Panc1 (cell line): ENCODE measurements around the gene DOCK4. TPM values are rescaled to one million over a fixed set of nuclear protein-coding genes. Genes with fewer than 3 reads are reported as not detected.

Experiments
- ATAC-seq: fragments of 200-7000 bp; cut with Tn5 transposase; 2 replicates; pipeline ENCODE4 v1.9.1; 2020; ENCODE audit warnings: mild to moderate bottlenecking, moderate library complexity
- BruUV-seq: library from RNA; stranded (reverse); fragments of 400-500 nt; replicated peaks from 2 replicates; lab custom pipeline; 2021; lab: Mats Ljungman, UMichigan
- CTCF ChIA-PET: fragments of 300-600 bp; sonication (Branson Sonifier 250); formaldehyde crosslinking; loops from one replicate; lab custom pipeline; 2022; ENCODE audit warnings: antibody characterized with exemption; lab: Charles Lee
- POLR2A ChIA-PET: fragments of 300-600 bp; sonication (Branson Sonifier 250); formaldehyde crosslinking; loops from one replicate; lab custom pipeline; 2022; ENCODE audit warnings: antibody characterized with exemption; lab: Charles Lee
- DNase-seq: peaks from one replicate; pipeline ENCODE4 v3.0.0-alpha.2; 2010; ENCODE audit warnings: low read depth, low spot score
- H3K27ac ChIP-seq: 2 replicates; pipeline ENCODE4 v1.5.1; 2011; ENCODE audit warnings: mild to moderate bottlenecking, low read length, inconsistent platforms
- H3K27me3 ChIP-seq: fragments of 200-500 bp; sonication (Bioruptor generic); 2 replicates; pipeline ENCODE4 v1.6.0; 2014; ENCODE audit warnings: low read length, inconsistent platforms; ENCODE audit not compliant: control insufficient read depth, insufficient read depth
- H3K36me3 ChIP-seq: fragments of 200-500 bp; sonication (Bioruptor generic); 2 replicates; pipeline ENCODE4 v1.5.1; 2014; ENCODE audit warnings: inconsistent platforms, mild to moderate bottlenecking, low read length, moderate library complexity; ENCODE audit not compliant: control insufficient read depth, insufficient read depth
- H3K4me1 ChIP-seq: 2 replicates; pipeline ENCODE4 v1.5.1; 2011; ENCODE audit warnings: inconsistent platforms, mild to moderate bottlenecking, low read length, moderate library complexity; ENCODE audit not compliant: control insufficient read depth, insufficient read depth
- H3K4me3 ChIP-seq, 2 experiments: 2 replicates each; pipeline ENCODE4 v1.5.1; 2011 to 2012; ENCODE audit warnings: low read depth in 2 of 2, low read length in 2 of 2, mild to moderate bottlenecking in 2 of 2, inconsistent platforms in 1 of 2, moderate library complexity in 1 of 2
- H3K9me3 ChIP-seq: fragments of 200-500 bp; sonication (Bioruptor generic); 2 replicates; pipeline ENCODE4 v1.5.1; 2014; ENCODE audit warnings: low read depth, mild to moderate bottlenecking, inconsistent platforms, low read length, moderate library complexity; ENCODE audit not compliant: control insufficient read depth, insufficient read depth
- POLR2AphosphoS5 ChIP-seq: IDR thresholded peaks from 2 replicates; pipeline ENCODE4 v1.6.1; 2012; ENCODE audit warnings: mild to moderate bottlenecking, low read depth, low read length, moderate library complexity
- SIN3A ChIP-seq: IDR thresholded peaks from 2 replicates; pipeline ENCODE4 v1.6.1; 2012; ENCODE audit warnings: low read depth, mild to moderate bottlenecking, low read length, moderate library complexity, borderline replicate concordance; ENCODE audit not compliant: insufficient read depth
- TCF7L2 ChIP-seq: IDR thresholded peaks from 2 replicates; pipeline ENCODE4 v1.6.1; 2011; ENCODE audit warnings: mild to moderate bottlenecking, low read depth, low read length, inconsistent platforms
- in situ Hi-C: cut with HindIII; loops from 2 replicates; pipeline ENCODE4 v1.10.0; 2016; ENCODE audit warnings: low sequenced_read_pairs, low pct_unique_long_range_greater_than_20kb
- intact Hi-C: fragments of 100-400 bp; cut with micrococcal nuclease; formaldehyde crosslinking; loops from one replicate; pipeline ENCODE4 v1.10.0; 2022; ENCODE audit not compliant: unreplicated experiment
- total RNA-seq: library from RNA; stranded (reverse); gene quantifications from one replicate; pipeline ENCODE4 v1.2.1, GENCODE V29; 2021; ENCODE audit not compliant: unreplicated experiment
- TF ChIP-seq, protein P1 (sequence below), 2 experiments: IDR thresholded peaks; 2 replicates each; pipeline ENCODE4 v1.6.1; 2011 to 2012; ENCODE audit warnings: low read depth in 2 of 2, control low read depth in 1 of 2, low read length in 1 of 2, mild to moderate bottlenecking in 1 of 2, moderate library complexity in 1 of 2; ENCODE audit not compliant: insufficient read depth in 1 of 2
- TF ChIP-seq, protein P2 (sequence below): fragments of 450-650 bp; IDR thresholded peaks from 2 replicates; pipeline ENCODE4 v1.5.1; 2017; ENCODE audit warnings: mild to moderate bottlenecking

Gene DOCK4
- total RNA-seq, 1 experiment from 2014 or later, result 10.8 TPM

DNA sequence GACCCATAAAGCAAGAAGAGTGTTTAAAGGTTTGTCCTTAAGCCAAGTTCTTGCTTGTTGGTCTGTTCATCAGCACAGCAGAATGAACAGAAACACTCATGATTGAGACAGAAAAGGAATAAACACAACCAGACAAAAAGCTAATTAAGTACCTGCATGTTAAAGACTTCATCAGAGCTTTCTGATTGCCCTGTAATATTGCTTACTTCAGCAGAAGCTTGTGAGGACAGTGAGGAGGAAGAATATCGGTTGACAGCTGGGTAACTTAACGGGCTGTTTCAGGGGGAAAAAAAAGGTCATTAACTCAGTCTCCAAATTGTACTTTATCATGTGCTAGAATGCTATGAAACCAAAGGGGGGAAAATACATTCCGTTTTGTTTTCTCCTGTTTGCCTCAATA lies 465.3 kb downstream of the DOCK4 start:
- CTCF ChIA-PET, result interaction anchor here (0.7 kb wide), 2 partner anchors 232 to 1244 kb away, joined by 3 read pairs; no protein-coding TSS in a partner anchor

DNA sequence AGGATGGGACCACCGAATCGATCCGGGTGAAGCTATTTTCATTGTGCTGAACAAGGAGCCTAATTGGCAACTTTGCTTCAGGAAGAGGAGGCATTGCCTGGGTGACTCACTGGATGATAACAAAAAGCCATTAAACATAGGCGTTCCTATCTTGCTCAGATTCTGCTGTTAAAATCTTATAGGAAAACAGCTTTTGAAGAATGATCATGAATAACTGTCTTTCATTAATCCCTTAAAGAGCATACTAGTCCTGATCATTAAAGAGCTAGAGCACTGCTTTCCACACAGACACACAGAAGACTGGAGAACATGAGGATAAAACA lies 469.7 kb downstream of the DOCK4 start:
- BruUV-seq, result no TSS peak
- Histone ChIP-seq H3K4me1 (no peaks in the 10 kb centered on the region), H3K36me3 (no peaks in the 10 kb centered on the region), H3K27me3 (no peaks in the 10 kb centered on the region), H3K27ac (no peak overlapping the region), H3K9me3 (no peaks in the 10 kb centered on the region), H3K4me3 (no peak overlapping the region)
- TF ChIP-seq POLR2AphosphoS5, result no peak
- TF ChIP-seq, protein P1, sequence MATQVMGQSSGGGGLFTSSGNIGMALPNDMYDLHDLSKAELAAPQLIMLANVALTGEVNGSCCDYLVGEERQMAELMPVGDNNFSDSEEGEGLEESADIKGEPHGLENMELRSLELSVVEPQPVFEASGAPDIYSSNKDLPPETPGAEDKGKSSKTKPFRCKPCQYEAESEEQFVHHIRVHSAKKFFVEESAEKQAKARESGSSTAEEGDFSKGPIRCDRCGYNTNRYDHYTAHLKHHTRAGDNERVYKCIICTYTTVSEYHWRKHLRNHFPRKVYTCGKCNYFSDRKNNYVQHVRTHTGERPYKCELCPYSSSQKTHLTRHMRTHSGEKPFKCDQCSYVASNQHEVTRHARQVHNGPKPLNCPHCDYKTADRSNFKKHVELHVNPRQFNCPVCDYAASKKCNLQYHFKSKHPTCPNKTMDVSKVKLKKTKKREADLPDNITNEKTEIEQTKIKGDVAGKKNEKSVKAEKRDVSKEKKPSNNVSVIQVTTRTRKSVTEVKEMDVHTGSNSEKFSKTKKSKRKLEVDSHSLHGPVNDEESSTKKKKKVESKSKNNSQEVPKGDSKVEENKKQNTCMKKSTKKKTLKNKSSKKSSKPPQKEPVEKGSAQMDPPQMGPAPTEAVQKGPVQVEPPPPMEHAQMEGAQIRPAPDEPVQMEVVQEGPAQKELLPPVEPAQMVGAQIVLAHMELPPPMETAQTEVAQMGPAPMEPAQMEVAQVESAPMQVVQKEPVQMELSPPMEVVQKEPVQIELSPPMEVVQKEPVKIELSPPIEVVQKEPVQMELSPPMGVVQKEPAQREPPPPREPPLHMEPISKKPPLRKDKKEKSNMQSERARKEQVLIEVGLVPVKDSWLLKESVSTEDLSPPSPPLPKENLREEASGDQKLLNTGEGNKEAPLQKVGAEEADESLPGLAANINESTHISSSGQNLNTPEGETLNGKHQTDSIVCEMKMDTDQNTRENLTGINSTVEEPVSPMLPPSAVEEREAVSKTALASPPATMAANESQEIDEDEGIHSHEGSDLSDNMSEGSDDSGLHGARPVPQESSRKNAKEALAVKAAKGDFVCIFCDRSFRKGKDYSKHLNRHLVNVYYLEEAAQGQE (IDR thresholded peaks at IDR 0.05; ENCODE audit: insufficient read depth in 1 of 2, low read depth in 2 of 2, low read length in 1 of 2), result no peak
- no peak for TF ChIP-seq TCF7L2
- ATAC-seq (no peak), DNase-seq (no peak)
- in situ Hi-C loops, result no loop called here
- intact Hi-C loops, result loop anchor here (5.0 to 10.0 kb wide), 4 partner anchors 249 to 1892 kb away; partner anchors contain the start of gene LRRN3
- CTCF ChIA-PET, result no interaction called here
- POLR2A ChIA-PET, result no interaction called here

More for the DNA sequence above, 465.3 kb downstream of the DOCK4 start:
- no peak for DNase-seq
- H3K27ac ChIP-seq, result no peak overlapping the region
- H3K4me1 ChIP-seq, result no peaks in the 10 kb centered on the region
- H3K36me3 ChIP-seq, result no peaks in the 10 kb centered on the region
- TF ChIP-seq, protein P2, sequence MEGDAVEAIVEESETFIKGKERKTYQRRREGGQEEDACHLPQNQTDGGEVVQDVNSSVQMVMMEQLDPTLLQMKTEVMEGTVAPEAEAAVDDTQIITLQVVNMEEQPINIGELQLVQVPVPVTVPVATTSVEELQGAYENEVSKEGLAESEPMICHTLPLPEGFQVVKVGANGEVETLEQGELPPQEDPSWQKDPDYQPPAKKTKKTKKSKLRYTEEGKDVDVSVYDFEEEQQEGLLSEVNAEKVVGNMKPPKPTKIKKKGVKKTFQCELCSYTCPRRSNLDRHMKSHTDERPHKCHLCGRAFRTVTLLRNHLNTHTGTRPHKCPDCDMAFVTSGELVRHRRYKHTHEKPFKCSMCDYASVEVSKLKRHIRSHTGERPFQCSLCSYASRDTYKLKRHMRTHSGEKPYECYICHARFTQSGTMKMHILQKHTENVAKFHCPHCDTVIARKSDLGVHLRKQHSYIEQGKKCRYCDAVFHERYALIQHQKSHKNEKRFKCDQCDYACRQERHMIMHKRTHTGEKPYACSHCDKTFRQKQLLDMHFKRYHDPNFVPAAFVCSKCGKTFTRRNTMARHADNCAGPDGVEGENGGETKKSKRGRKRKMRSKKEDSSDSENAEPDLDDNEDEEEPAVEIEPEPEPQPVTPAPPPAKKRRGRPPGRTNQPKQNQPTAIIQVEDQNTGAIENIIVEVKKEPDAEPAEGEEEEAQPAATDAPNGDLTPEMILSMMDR, result no peak
- TF ChIP-seq POLR2AphosphoS5 (no peak), TCF7L2 (no peak), SIN3A (no peak)
- TF ChIP-seq, protein P1 (IDR thresholded peaks at IDR 0.05; ENCODE audit: insufficient read depth in 1 of 2, low read depth in 2 of 2, low read length in 1 of 2), result no peak
- no TSS peak for BruUV-seq
- H3K27me3 ChIP-seq, result no peaks in the 10 kb centered on the region
- no peak for ATAC-seq
- intact Hi-C loops, result loop anchor here (5.0 kb wide), 3 partner anchors 116 to 756 kb away; no protein-coding TSS in a partner anchor
- in situ Hi-C loops, result no loop called here
- H3K4me3 ChIP-seq, result no peak overlapping the region
- POLR2A ChIA-PET, result interaction anchor here (0.6 kb wide), 1 partner anchor 161 kb away, joined by 3 read pairs; no protein-coding TSS in a partner anchor
- no peaks in the 10 kb centered on the region for H3K9me3 ChIP-seq
